ENCODE results near the gene SLCO2B1. TPM values are rescaled to one million over a fixed set of nuclear protein-coding genes. Genes with fewer than 3 reads are reported as not detected.

SLCO2B1 gene
- total RNA-seq, 1 donor from 2014 or later: not detected

GRCh38 chr11:75200531-75200930, 49.6 kb downstream of the SLCO2B1 start:
- no peak for DNase-seq (ENCODE audit: low spot score in 2 of 2, unreplicated experiment in 2 of 2)
- no peak overlapping the region for H3K4me3 Mint-ChIP-seq
- H3K4me1 Mint-ChIP-seq: no peaks in the 10 kb centered on the region
- no peaks in the 10 kb centered on the region for H3K9me3 Mint-ChIP-seq
- H3K36me3 Mint-ChIP-seq: no peaks in the 10 kb centered on the region
- no peak for TF ChIP-seq CTCF (IDR thresholded peaks at IDR 0.05; ENCODE audit: unreplicated experiment)
- H3K27ac Mint-ChIP-seq: no peak overlapping the region
- H3K27me3 Mint-ChIP-seq (ENCODE audit: low read depth): peaks cover 5% of the 10 kb centered on the region

GRCh38 chr11:75201771-75202170, 50.9 kb downstream of the SLCO2B1 start:
- no peaks in the 10 kb centered on the region for H3K36me3 Mint-ChIP-seq
- no peaks in the 10 kb centered on the region for H3K9me3 Mint-ChIP-seq
- H3K27me3 Mint-ChIP-seq (ENCODE audit: low read depth): peaks cover 9% of the 10 kb centered on the region
- H3K27ac Mint-ChIP-seq: no peak overlapping the region
- no peak for TF ChIP-seq CTCF (IDR thresholded peaks at IDR 0.05; ENCODE audit: unreplicated experiment)
- no peak overlapping the region for H3K4me3 Mint-ChIP-seq
- no peak for DNase-seq (ENCODE audit: low spot score in 2 of 2, unreplicated experiment in 2 of 2)
- no peaks in the 10 kb centered on the region for H3K4me1 Mint-ChIP-seq

- TF ChIP-seq CTCF (IDR thresholded peaks at IDR 0.05; ENCODE audit: unreplicated experiment): no peak
Observed at GRCh38 chr11:75202195-75202594, 51.3 kb downstream of the SLCO2B1 start.

GRCh38 chr11:75203138-75203537, 52.2 kb downstream of the SLCO2B1 start:
- no peak for TF ChIP-seq CTCF (IDR thresholded peaks at IDR 0.05; ENCODE audit: unreplicated experiment)
- no peaks in the 10 kb centered on the region for H3K4me1 Mint-ChIP-seq
- peaks cover 9% of the 10 kb centered on the region for H3K27me3 Mint-ChIP-seq (ENCODE audit: low read depth)

More at GRCh38 chr11:75202195-75202594, 51.3 kb downstream of the SLCO2B1 start:
- Mint-ChIP-seq H3K27me3 (ENCODE audit: low read depth) (peaks cover 9% of the 10 kb centered on the region), H3K36me3 (no peaks in the 10 kb centered on the region), H3K9me3 (no peaks in the 10 kb centered on the region), H3K4me1 (no peaks in the 10 kb centered on the region), H3K4me3 (no peak overlapping the region), H3K27ac (no peak overlapping the region)
- no peak for DNase-seq (ENCODE audit: low spot score in 2 of 2, unreplicated experiment in 2 of 2)

GRCh38 chr11:75203641-75204011, 52.7 kb downstream of the SLCO2B1 start:
- Mint-ChIP-seq H3K4me3 (no peak overlapping the region), H3K27me3 (ENCODE audit: low read depth) (peaks cover 9% of the 10 kb centered on the region)
- no peak for DNase-seq (ENCODE audit: low spot score in 2 of 2, unreplicated experiment in 2 of 2)

More at GRCh38 chr11:75203138-75203537, 52.2 kb downstream of the SLCO2B1 start:
- Mint-ChIP-seq H3K36me3 (no peaks in the 10 kb centered on the region), H3K4me3 (no peak overlapping the region), H3K9me3 (no peaks in the 10 kb centered on the region), H3K27ac (no peak overlapping the region)
- DNase-seq (ENCODE audit: low spot score in 2 of 2, unreplicated experiment in 2 of 2): no peak

More at GRCh38 chr11:75203641-75204011, 52.7 kb downstream of the SLCO2B1 start:
- no peak for TF ChIP-seq CTCF (IDR thresholded peaks at IDR 0.05; ENCODE audit: unreplicated experiment)
- Mint-ChIP-seq H3K27ac (no peak overlapping the region), H3K4me1 (no peaks in the 10 kb centered on the region), H3K36me3 (no peaks in the 10 kb centered on the region), H3K9me3 (no peaks in the 10 kb centered on the region)

Data from mesothelial cell of epicardium (in vitro differentiated cells).